Stimulated activated memory B cell treated with anti-CD40 and anti-IgM and Interleukin-4, amounts not matched to agents 10 μg/mL and 1 μg/mL and 100 μg/mL, for 72 hours (primary cell): ENCODE results near the gene OSCAR.

Experiments used
- ATAC-seq: fragments of 150-1000 bp; cut with Tn5 transposase; 2 replicates; pipeline ENCODE4 v1.10.0; 2021
- H3K27ac Mint-ChIP-seq: one replicate; pipeline ENCODE4 v1.8.0; 2022; ENCODE audit warnings: mild to moderate bottlenecking, mixed read lengths
- H3K27me3 Mint-ChIP-seq: one replicate; pipeline ENCODE4 v1.8.0; 2022; ENCODE audit warnings: mixed read lengths
- H3K36me3 Mint-ChIP-seq: one replicate; pipeline ENCODE4 v1.8.0; 2022; ENCODE audit warnings: mixed read lengths
- H3K4me1 Mint-ChIP-seq: one replicate; pipeline ENCODE4 v1.8.0; 2022; ENCODE audit warnings: mixed read lengths
- H3K4me3 Mint-ChIP-seq: one replicate; pipeline ENCODE4 v1.8.0; 2022; ENCODE audit warnings: mild to moderate bottlenecking, moderate library complexity, mixed read lengths
- H3K9me3 Mint-ChIP-seq: one replicate; pipeline ENCODE4 v1.8.0; 2022; ENCODE audit warnings: mixed read lengths

The OSCAR gene

DNA sequence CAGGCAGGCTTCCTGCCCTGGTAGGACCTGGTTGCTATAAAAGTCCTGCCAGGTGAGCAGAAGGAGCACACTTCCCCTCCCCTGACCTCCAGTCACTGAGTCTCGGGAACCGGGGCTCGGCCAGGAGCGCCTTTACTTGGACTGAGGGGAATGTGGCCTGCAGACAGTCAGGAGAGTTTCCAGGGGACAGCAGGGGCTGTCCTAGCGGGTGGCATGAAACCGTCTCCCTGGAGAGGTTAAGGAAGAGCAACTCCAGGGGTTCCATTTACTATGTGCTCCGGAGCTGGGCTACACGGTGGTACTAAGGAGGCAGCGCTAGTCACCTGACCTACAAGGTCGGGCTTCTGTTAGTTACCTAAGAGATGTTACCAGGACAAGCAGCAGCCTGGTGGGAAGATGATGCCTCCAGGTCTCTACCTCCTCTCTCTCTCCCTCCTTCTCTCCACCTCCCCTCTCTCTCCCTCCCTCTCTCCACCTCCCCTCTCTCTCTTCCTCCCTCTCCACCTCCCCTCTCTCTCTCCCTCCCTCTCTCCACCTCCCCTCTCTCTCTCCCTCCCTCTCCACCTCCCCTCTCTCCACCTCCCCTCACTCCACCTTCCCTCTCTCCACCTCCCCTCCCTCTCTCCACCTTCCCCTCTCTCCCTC, 32.8 kb upstream of the OSCAR start:
- Mint-ChIP-seq H3K36me3 (peaks cover 28% of the 10 kb centered on the region), H3K27ac (no peak overlapping the region), H3K4me1 (peaks cover 17% of the 10 kb centered on the region), H3K9me3 (no peaks in the 10 kb centered on the region), H3K4me3 (no peak overlapping the region), H3K27me3 (no peaks in the 10 kb centered on the region)
- ATAC-seq = no peak

DNA sequence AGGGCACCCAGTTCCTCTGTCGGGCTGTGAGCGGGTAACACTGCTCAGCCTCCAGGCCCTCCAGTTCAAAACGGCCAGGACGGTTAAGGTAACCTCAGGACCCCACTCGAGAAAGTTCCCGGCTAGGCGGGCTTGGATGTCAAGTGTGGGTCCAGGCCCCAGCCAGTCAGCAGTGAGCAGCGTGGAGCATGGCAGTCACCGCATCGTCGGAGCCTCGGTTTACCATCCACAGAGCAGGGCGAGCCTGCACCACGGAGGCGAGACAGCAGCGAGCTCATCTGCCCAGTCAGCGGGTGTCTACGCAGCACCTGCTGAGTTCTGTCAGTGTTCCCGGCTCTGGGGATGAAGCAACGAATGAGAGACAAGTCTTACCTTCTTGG, 29.0 kb upstream of the OSCAR start:
- ATAC-seq = no peak
- no peaks in the 10 kb centered on the region for H3K9me3 Mint-ChIP-seq
- H3K4me3 Mint-ChIP-seq = no peak overlapping the region
- no peak overlapping the region for H3K27ac Mint-ChIP-seq
- no peaks in the 10 kb centered on the region for H3K27me3 Mint-ChIP-seq
- H3K36me3 Mint-ChIP-seq = peaks cover 57% of the 10 kb centered on the region
- peaks cover 6% of the 10 kb centered on the region for H3K4me1 Mint-ChIP-seq

DNA sequence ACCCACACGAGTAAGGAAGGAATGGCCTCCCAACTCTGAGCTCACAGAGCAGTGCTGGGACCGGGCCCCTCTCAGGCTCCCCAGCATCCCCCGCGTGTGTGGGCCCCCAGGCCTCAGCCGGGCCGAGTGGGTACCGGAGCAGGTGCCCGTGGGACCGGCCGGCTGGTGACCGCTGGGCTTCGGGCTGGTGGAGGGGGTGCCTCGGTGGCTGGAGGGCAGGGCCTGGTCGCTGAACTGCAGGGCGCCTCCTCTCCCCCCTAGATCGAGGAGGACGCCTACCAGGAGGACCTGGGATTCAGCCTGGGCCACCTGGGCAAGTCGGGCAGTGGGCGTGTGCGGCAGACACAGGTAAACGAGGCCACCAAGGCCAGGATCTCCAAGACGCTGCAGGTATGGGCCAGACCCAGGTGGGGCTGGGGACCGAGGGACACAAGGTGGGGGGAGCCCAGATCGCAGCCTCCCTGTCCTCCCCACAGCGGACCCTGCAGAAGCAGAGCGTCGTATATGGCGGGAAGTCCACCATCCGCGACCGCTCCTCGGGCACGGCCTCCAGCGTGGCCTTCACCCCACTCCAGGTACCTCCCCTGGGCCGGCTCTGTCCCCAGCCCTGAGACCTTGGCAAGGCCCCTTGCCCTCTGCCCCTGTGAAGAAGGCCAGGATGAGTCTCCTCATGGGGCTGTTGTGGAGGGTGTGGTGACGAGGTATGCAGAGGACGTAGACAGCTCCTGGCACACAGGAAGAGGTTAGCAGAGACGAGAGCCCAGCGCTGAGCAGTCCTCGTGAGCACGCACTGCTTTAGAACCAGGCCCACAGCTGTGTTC, 28.4 kb upstream of the OSCAR start:
- Mint-ChIP-seq H3K36me3 (peaks cover 57% of the 10 kb centered on the region), H3K9me3 (no peaks in the 10 kb centered on the region), H3K4me1 (peaks cover under 1% of the 10 kb centered on the region), H3K27me3 (no peaks in the 10 kb centered on the region), H3K4me3 (no peak overlapping the region), H3K27ac (no peak overlapping the region)
- peak; percentile 34 for ATAC-seq

DNA sequence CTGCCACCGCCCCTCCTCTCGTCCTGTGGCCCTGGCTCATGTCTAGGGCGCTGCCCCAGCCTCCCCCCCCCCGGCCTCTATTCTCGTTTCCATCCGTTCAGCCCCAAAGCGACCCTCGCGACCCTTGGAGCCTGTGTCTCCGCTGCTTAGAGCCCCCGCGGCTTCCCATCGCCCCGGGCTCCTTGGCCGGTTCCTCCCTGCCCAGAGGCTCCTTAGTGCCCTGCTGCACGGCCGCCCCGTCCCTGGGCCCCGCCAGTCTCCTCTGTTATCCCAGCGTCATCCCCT, 27.8 kb upstream of the OSCAR start:
- Mint-ChIP-seq H3K9me3 (no peaks in the 10 kb centered on the region), H3K27ac (no peak overlapping the region), H3K4me3 (no peak overlapping the region), H3K4me1 (no peaks in the 10 kb centered on the region), H3K27me3 (no peaks in the 10 kb centered on the region), H3K36me3 (peaks cover 63% of the 10 kb centered on the region)
- ATAC-seq = no peak

DNA sequence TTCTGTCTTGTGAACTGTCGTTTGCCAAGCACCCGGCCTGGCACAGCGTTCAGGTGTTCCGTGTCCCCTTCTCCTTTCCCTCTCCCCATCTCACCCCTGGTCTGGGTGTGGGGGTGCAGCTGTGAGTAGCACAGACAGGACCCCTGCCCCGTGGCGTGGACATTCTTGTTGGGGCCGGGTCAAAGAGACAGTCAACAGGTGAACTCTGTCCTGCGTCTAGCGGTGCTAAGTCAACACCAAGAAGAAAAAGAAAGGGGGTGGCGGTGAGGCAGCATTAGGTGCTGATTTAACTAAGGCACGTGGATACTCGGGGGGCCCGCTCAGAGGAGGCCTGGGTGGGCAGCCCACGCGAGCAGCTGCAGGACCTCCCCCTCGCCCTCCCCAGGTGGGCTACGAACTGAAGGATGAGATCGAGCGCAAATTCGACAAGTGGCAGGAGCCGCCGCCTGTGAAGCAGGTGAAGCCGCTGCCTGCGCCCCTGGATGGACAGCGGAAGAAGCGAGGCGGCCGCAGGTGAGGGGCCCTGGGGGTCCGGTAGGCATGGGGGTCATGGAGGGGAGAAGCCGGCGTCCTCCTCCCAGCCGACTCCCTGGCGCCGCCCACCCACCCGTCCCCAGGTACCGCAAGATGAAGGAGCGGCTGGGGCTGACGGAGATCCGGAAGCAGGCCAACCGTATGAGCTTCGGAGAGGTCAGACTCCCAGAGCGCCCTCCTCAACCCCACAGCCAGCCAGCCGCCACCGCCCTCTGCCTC, 27.3 kb upstream of the OSCAR start:
- no peaks in the 10 kb centered on the region for H3K9me3 Mint-ChIP-seq
- H3K4me1 Mint-ChIP-seq = no peaks in the 10 kb centered on the region
- no peaks in the 10 kb centered on the region for H3K27me3 Mint-ChIP-seq
- H3K4me3 Mint-ChIP-seq = no peak overlapping the region
- H3K36me3 Mint-ChIP-seq = peaks cover 68% of the 10 kb centered on the region
- no peak overlapping the region for H3K27ac Mint-ChIP-seq
- ATAC-seq = no peak

DNA sequence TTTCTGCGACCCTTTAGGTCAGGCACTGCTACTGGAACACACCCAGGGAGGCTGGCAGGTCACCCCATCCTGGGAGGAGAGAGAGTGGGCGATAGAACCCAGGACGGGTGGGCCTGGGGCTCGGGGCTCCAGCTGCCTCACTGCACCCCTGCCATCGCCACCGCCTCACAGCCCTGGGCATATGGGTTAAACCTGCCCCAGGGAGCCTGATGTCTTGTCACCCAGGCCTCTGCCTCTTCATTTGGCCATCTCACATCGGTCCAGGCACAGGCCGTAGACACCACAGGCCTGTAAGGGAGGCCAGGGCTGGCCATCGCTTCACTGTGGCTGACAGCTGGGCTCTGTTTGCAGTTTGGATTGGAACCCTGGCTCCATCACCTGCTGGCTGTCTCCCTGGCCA, 25.1 kb upstream of the OSCAR start:
- Mint-ChIP-seq H3K27ac (no peak overlapping the region), H3K9me3 (no peaks in the 10 kb centered on the region), H3K4me1 (no peaks in the 10 kb centered on the region), H3K4me3 (no peak overlapping the region), H3K36me3 (peaks cover 79% of the 10 kb centered on the region), H3K27me3 (no peaks in the 10 kb centered on the region)
- no peak for ATAC-seq

DNA sequence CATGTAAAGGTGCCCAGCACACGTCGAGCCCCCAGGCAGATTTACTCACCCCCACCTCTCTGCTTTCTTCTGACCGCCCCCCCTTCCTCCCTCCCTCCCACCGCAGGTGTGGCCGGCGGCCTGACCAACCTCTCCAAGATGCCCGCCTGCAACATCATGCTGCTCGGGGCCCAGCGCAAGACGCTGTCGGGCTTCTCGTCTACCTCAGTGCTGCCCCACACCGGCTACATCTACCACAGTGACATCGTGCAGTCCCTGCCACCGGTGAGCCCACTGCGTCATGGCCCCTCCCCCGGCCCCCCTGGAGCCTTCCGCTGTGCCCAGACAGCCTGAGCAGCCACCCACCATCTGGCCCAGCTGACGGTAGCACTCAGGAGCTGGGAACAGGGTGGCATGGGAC, 23.8 kb upstream of the OSCAR start:
- H3K4me1 Mint-ChIP-seq = no peaks in the 10 kb centered on the region
- no peaks in the 10 kb centered on the region for H3K9me3 Mint-ChIP-seq
- no peak for ATAC-seq
- H3K36me3 Mint-ChIP-seq = peaks cover 86% of the 10 kb centered on the region
- no peak overlapping the region for H3K4me3 Mint-ChIP-seq
- H3K27ac Mint-ChIP-seq = no peak overlapping the region
- H3K27me3 Mint-ChIP-seq = no peaks in the 10 kb centered on the region

DNA sequence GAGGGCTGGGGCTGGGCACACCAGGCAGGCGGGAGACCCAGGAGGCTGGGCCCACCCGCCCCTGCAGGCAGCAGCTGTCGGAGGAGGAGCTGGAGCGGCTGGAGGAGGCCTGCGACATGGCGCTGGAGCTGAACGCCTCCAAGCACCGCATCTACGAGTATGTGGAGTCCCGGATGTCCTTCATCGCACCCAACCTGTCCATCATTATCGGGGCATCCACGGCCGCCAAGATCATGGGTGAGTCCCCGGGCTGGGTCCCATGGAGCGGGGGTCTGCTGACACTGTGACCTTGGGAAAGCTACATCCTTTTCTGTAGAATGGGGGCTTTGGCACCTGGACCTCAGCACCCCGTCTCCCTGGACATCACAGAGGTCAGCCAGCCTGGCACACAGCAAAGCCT, 23.1 kb upstream of the OSCAR start:
- Mint-ChIP-seq H3K36me3 (peaks cover 82% of the 10 kb centered on the region), H3K4me1 (no peaks in the 10 kb centered on the region), H3K27ac (no peak overlapping the region), H3K27me3 (no peaks in the 10 kb centered on the region), H3K9me3 (no peaks in the 10 kb centered on the region), H3K4me3 (no peak overlapping the region)
- ATAC-seq = no peak

DNA sequence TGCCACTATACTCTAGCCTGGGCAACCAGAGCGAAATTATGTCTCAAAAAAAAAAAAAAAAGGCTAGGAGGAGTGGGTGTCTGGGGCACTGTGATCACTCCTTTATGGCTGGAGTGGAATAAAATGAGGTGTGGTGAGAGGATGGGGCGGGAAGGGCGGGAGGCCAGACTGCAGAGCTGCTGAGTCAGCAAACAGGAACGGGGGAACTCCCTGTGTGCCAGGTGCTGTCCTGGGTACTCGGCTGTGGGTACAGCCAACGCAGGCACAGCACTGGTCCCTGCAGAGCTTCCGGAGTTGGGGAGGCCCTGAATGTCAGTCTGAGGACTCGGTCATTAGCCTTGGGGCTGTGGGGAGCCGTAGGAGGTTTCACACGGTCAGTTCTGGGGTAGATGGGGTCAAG, 20.7 kb upstream of the OSCAR start:
- Mint-ChIP-seq H3K36me3 (peaks cover 73% of the 10 kb centered on the region), H3K4me3 (no peak overlapping the region), H3K27me3 (no peaks in the 10 kb centered on the region), H3K4me1 (peaks cover 19% of the 10 kb centered on the region), H3K9me3 (no peaks in the 10 kb centered on the region), H3K27ac (no peak overlapping the region)
- no peak for ATAC-seq

DNA sequence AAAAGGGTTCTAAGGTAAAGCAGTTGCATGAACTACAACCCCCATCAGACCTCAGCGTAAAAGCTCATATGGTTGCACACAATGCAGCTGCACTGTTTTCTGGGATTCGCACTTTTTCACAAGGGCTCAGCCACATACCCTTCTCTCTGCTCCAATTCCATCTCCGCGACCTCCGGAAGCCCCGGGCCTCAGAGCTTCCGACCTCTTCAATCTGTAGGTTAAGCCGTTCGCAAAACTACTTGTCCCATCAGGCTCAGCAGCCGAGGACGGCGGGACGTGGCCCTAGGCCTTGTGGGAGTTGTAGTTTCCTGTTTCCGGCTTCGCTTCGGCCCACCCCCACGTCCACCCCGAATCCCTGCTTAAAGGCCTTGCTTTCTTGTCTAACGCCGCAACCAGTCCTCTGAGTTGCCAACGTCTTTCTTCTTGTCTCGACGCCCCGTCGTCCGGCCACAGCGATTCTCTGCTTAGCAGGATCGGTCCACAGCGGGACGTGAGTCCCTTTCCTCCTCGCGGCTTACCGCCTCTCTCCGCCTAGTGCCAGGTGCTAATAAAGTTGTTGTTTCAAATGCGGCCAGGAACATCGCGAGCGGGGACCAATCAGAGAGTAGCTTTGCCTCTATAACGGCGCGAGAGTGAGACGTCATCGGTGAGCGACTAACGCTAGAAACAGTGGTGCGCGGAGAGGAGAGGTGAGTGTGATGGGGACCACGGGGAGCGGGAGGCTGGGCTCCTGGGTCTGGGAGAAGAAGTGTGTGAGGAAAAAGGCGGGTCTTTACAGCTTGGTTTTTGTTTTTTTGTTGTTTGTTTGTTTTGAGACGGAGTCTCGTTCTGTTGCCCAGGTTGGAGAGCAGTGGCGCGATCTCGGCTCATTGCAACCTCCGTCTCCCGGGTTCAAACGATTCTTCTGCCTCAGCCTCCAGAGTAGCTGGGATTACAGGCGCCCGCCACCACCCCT, 14.8 kb upstream of the OSCAR start, which contains the start of the genes PRPF31 and TFPT:
Gene PRPF31, plus strand, starts transcription at position 646 of the 955 bp plus-strand sequence. CDS start 2,525 bp downstream, outside the sequence.
Gene TFPT, minus strand, starts transcription at position 549 of the 955 bp plus-strand sequence. Its CDS starts 388 bp downstream, at position 161.
- no peaks in the 10 kb centered on the region for H3K27me3 Mint-ChIP-seq
- peak; percentile 98 for ATAC-seq
- H3K9me3 Mint-ChIP-seq = no peaks in the 10 kb centered on the region
- peak within 1 kb of the TSS; percentile 86 for H3K4me3 Mint-ChIP-seq
- peaks cover 43% of the 10 kb centered on the region for H3K4me1 Mint-ChIP-seq
- H3K27ac Mint-ChIP-seq = peak within 1 kb of the TSS; percentile 87
- H3K36me3 Mint-ChIP-seq = peaks cover 27% of the 10 kb centered on the region

DNA sequence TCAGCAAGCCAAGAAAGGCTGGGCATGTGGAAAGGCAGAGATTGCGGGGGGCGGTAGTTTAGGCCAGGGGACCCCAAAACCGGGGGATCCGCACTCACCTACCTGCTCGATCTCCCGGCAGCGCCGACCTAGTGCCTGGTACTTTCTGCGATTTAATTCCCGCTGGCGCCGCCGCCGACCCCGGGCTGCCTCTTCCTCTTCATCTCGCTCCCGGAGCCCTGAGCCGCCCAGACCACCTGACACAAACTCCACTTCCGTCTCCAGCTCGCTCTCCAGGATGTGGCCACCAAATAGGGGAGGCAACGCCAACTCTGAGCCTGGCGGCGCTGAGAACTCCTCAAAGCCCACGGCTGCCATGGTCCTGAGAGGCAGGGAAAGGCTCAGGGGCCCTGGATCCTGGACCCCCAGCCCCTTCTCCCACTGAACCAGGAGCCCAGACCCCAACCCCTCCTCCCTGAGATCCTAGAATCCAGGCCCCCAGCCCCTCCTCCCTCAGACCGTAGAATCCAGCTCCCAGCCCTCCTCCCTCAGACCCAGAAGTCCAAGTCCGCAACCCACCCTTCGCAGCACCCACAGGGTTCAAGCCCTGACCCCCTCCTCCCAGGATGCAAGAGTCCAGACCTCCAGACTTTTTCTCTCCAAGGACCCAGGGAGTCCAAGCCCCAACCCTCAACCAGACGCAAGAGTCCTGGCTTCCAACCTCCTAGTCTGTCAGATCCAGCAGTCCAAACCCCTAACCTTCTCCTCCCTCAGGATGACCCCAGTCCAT, 13.9 kb upstream of the OSCAR start:
- ATAC-seq = peak; percentile 45
- Mint-ChIP-seq H3K36me3 (peaks cover 27% of the 10 kb centered on the region), H3K4me1 (peaks cover 43% of the 10 kb centered on the region), H3K4me3 (peak overlapping the region; percentile 86), H3K27me3 (no peaks in the 10 kb centered on the region), H3K27ac (peak overlapping the region; percentile 87), H3K9me3 (no peaks in the 10 kb centered on the region)

DNA sequence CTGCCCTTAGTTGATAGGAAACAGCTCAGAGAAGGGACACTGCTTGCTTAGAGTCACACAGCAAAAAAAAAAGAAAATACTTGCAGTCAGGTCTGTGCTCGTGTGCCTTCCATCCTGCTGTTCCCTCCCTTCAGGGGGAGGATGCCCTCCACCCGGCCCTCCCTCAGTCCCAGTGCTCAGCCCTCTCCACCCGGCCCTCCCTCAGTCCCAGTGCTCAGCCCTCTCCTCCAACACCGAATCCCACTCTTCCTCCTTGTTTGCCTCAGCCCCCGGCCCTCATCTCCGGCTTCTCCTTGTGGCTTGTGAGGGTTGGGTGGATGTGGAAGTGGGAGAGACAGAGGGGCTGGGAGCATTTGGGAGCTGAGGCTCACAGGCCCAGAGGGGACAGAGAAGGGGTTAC, 9.0 kb upstream of the OSCAR start:
- peaks cover 58% of the 10 kb centered on the region for H3K36me3 Mint-ChIP-seq
- no peaks in the 10 kb centered on the region for H3K9me3 Mint-ChIP-seq
- H3K27me3 Mint-ChIP-seq = no peaks in the 10 kb centered on the region
- H3K4me1 Mint-ChIP-seq = peaks cover 33% of the 10 kb centered on the region
- H3K4me3 Mint-ChIP-seq = no peak overlapping the region
- ATAC-seq = no peak
- no peak overlapping the region for H3K27ac Mint-ChIP-seq

DNA sequence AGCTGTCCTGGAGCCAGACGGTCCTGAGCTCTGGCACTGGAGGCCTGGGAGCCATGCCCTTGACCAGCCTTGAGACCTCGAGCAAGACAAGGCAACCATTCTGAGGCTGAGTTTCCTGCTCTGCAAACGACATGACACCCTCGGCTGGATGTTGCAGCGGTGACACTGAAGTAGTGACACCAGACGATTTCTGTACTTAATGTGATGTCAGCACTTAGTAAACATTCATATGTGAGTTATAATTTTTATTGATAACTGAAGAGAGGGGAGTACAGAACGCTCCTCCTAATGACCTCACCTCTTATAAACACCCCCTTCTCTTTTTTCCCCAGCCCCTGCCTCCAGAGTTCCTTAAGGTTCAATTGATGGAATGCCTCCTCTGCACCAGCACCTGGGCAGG, 7.9 kb upstream of the OSCAR start:
- peaks cover 58% of the 10 kb centered on the region for H3K36me3 Mint-ChIP-seq
- no peak overlapping the region for H3K27ac Mint-ChIP-seq
- ATAC-seq = no peak
- no peak overlapping the region for H3K4me3 Mint-ChIP-seq
- H3K9me3 Mint-ChIP-seq = no peaks in the 10 kb centered on the region
- H3K27me3 Mint-ChIP-seq = no peaks in the 10 kb centered on the region
- H3K4me1 Mint-ChIP-seq = peaks cover 25% of the 10 kb centered on the region

DNA sequence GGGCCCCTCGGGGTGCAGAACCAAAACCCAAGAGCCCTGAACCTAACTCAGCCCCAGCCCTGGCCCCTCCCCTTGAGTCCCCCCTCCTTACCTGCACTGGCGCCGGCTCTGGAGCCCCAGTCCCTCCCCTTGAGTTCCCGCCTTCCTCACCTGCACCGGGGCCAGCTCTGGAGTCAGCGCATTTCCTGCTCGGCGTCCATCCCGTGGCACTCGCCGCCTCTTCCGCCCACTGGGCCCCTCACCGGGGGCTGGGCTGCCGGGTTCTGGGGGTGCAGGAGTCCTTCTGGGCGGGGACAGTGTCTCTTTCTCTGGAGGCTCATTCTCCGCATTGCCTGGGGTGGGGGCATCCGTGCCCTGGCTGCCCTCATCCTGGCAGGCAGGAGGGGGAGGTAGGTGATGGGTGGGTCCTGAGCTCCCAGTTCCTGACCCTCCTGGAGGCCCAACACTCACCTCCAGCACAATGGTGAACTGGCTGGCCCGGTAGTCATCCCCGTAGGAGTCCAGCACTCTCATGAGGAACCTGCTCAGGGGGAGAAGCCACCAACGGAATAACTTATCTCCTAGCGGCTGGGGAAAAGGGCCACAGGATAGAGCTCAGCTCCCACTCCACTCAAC, 7.4 kb upstream of the OSCAR start:
- Mint-ChIP-seq H3K4me1 (peaks cover 30% of the 10 kb centered on the region), H3K27me3 (no peaks in the 10 kb centered on the region), H3K27ac (no peak overlapping the region), H3K36me3 (peaks cover 58% of the 10 kb centered on the region), H3K4me3 (no peak overlapping the region), H3K9me3 (no peaks in the 10 kb centered on the region)
- ATAC-seq = no peak
